Erythroblast (primary cell): Measurements from ENCODE around the gene MAPK8.
A peak's percentile ranks its signal among the peaks of the same experiment; 100 is the strongest.

Experiments
- DNase-seq, 2 experiments: peaks; one replicate each; lab custom pipeline; 2025; lab: John Stamatoyannopoulos, UW
- GATA1 ChIP-seq: IDR thresholded peaks from 2 replicates; pipeline ENCODE4 v1.6.1; 2011; ENCODE audit warnings: low read depth, mild to moderate bottlenecking, control low read depth, low read length, moderate library complexity
- POLR2A ChIP-seq: IDR thresholded peaks from 2 replicates; pipeline ENCODE4 v1.6.1; 2011; ENCODE audit warnings: mild to moderate bottlenecking, low read length

MAPK8 gene

DNA sequence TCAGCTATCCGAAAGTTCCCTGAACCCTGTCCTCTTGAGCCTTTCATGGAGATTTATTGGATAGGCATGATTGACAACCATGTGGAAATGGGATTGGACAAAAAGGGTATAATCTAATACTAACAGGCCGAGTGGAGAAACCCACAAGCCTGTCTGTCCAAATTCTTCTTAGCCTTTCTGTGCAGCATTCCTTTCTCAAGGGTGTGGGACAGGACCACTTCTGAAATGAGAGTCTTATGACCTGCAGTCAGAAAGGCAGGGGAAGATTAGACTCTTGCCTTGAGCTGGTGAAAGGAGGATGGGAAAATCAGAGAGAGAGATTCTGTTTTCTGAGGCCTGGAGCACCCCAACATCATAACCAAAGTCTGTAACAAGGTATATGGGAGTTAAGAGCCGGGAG lies 85.5 kb downstream of the MAPK8 start:
- DNase-seq: no peak

DNA sequence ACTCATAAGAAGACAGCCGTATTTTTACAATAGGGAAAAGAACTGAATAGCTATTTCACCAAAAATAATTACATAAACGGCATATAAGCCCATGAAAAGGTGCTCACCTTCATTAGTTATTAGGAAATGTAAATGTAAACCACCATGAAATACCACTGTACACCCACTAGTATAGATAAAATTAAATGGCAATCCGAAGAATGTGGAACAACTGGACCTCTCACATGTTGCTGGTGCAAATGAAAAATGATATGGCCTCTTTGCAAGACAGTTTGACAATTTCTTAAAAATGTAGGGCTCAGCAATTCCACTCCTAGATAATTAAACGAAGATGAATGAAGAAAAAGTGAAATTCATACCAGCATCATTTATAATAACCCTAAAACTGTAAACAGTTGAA lies 91.8 kb downstream of the MAPK8 start:
- no peak for TF ChIP-seq GATA1
- no peak for TF ChIP-seq POLR2A
- DNase-seq: no peak

More for the DNA sequence above, 85.5 kb downstream of the MAPK8 start:
- TF ChIP-seq GATA1 (no peak), POLR2A (no peak)

DNA sequence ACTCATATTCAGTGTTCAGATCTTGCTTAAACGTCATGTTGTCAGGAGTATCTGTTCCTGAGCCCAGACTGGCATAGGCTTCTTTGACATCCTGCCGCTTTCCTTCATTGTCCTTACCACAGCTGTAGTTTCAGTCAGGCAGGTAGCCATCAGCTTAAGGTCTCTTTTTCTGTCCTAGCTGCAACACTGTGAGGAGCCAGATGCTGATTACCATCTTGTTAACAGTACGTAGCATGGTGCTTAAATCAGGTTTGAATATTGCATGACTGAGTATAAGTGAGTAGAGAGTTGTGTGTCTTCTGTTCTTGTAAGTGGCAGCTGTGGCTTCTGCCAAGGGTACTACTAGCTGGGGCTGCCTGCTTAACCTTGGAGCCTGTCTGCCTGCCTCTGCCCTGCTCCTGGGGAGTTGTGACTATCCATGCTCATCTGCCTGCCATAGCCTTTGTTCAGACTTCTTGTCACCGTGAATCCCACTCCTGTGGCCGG lies 92.6 kb downstream of the MAPK8 start:
- no peak for DNase-seq
- TF ChIP-seq GATA1 (no peak), POLR2A (no peak)

DNA sequence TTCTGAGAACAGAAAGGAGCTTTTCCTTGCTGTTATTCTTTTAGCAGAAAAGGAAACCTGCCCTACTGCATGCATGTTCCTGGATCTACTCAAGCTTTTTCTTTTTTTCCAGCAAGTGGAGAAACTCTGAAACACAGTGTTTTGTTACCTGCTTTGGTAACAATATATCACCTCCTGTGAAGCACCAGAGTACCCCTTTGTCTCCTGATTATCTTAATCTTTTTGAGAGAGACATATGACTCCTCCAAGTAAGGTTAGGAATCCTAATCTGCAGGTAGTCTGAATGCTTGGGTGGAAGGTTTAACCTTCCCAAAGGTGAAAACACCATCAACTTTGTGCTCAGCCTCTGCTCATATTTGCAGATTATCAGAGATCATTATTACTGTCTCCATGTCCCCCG lies 93.1 kb downstream of the MAPK8 start:
- TF ChIP-seq GATA1 (no peak), POLR2A (no peak)
- no peak for DNase-seq

DNA sequence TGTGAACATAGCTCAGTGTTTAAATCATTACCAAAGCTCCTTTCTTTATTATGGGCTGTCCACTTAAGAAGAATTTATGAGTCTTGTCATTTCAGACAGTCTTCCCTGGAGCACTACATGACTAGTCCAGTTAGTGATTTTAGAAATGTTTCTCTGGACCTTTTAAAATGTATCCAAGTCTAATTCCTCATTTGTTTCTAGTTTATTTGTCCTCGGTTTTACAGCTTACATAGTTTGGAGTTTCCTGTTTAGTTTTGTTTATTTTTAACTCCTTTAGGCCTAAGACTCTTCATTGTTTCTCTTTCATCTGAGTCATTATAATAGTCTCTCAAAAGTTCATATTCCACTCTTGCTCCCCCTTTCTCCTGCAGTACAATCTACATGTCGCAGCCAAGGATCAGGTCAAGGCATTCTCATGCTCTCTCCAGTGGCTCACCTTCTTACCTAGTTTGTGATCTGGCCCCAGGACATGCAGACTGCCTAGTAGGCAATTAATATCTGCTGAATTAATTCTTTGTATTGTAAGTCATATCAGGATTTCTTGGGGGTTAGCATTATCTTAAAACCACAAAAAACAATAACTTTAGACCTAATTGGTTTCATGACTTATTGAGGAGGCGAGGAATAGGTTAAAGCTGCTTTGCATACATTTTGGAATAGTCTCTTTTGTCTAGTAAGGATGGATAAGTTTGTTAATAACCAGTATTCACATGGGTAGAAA lies 93.8 kb downstream of the MAPK8 start:
- DNase-seq: no peak
- TF ChIP-seq GATA1: no peak
- no peak for TF ChIP-seq POLR2A

DNA sequence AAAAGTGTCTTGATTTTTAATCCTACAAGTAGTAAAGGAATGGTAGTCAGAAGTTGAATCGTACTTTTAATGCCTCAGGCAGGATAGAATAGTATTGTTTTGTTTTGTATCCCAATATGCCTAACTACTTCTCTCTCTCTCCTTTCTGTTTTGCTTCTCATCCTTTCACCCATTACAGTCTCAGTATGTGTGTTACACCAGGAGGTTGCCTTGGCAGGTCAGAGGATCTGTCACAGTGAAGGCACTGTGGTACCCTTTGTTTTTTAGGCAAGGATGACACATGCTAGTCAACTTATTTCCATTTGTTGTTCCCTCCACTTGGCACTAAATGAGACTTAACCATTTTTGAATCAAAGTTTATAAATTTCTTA lies 94.4 kb downstream of the MAPK8 start:
- DNase-seq: no peak
- TF ChIP-seq POLR2A (no peak), GATA1 (no peak)

DNA sequence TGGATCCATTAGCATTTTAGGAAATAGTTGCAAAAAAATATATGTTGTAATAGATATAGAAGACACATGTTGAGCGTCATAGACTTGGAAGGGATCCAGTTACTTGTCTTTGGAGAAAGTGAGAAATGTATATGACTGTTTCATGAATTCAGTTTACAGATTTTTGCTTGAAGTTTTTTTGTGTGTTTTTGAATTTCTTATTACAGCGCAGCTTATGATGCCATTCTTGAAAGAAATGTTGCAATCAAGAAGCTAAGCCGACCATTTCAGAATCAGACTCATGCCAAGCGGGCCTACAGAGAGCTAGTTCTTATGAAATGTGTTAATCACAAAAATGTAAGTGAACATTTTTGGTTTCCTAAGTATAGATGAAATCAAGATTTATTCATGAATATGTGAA lies 98.2 kb downstream of the MAPK8 start:
- no peak for TF ChIP-seq GATA1
- TF ChIP-seq POLR2A: no peak
- no peak for DNase-seq

DNA sequence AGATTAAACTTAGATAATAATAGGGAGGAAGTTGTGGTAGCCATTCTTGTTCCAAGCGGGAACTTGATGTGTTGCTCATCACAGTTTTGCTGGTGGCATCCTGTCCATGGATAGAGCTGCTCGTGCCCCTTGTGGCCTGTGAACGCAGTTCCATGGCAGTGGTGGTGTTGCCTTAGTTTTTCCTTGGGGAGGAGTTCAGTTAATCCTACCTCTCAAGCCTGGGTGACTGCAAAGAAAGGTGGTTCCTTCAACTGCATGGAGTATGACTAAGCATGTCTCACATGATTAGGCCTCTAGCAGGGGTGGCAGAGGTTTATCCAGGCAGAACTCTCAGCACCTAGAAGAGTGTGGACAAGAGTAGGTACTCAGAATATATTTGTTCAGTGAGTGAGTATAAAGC lies 99.7 kb downstream of the MAPK8 start:
- no peak for TF ChIP-seq POLR2A
- no peak for TF ChIP-seq GATA1
- peak; percentile 21 to 52 for DNase-seq

DNA sequence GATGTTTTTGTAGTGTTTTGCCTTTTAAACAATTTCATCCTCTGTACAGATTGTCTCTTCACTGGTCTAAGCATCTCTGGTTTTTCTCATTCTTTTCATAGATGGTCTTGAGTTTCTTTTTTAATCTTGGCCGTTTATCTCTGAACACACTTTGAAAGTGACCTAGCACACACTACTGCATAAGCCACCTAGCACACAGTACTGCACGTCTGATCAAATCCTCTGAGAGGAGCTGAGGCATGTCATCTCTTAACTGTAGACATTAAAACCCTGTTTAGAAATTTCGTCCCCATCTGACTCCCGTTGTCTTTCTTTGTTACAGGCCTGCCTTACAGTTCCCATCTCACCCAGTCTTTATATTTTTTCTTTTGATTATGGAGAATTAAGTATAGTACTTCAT lies 100.2 kb downstream of the MAPK8 start:
- TF ChIP-seq POLR2A (no peak), GATA1 (no peak)
- no peak for DNase-seq

DNA sequence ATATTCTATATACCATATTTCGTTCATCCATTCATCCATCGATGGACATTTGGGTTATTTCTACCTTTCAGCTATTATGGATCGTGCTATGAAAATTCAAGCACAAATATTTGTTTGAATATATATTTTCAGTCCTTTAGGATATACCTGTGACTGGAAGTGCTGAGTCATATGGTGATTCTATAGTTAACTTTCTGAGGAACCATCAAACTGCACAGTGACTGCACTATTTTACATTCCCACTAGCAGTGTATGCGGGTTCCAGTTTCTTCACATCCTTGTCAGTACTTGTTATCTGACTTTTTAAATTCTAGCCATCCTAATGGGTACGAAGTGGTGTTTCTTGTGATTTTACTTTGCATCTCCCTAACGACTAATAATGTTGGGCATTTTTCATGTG lies 104.0 kb downstream of the MAPK8 start:
- TF ChIP-seq POLR2A (no peak), GATA1 (no peak)

DNA sequence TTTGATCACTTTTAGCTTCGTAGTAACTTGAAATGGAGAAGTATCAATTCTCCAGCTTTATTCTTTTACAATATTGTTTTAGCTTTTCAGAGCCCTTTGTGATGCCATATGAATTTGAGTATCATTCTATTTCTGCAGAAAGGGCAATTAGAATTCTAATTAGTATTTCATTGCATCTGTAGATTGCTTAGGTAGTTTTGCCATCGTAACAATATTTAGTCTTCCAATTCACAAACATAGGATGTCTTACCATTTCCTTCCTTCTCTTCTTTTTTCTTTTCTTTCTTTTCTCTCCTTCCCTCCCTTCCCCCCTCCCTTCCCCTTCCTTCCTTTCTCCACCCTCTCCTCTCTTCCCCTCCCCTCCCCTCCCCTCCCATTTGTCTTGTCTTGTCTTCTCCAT lies 105.0 kb downstream of the MAPK8 start:
- DNase-seq: no peak
- no peak for TF ChIP-seq POLR2A
- no peak for TF ChIP-seq GATA1

More for the DNA sequence above, 104.0 kb downstream of the MAPK8 start:
- DNase-seq: no peak

DNA sequence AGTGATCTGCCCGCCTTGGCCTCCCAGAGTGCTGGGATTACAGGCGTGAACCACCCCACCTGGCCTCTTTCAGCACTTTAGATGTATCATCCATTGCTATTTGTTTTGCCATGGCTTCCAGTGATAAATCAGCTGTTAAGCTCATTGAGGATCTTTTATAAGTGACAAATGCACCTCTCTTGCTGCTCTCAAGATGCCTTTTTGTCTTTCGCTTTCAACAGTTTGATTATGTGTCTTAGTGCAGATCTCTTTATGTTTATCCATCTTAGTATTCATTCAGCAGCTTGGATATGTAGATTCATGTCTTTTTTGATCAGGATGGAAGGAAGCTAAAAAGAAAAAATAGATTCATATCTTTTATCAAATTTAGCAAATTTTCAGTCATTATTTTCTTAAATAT lies 105.6 kb downstream of the MAPK8 start:
- peak; percentile 9 to 10 for DNase-seq

DNA sequence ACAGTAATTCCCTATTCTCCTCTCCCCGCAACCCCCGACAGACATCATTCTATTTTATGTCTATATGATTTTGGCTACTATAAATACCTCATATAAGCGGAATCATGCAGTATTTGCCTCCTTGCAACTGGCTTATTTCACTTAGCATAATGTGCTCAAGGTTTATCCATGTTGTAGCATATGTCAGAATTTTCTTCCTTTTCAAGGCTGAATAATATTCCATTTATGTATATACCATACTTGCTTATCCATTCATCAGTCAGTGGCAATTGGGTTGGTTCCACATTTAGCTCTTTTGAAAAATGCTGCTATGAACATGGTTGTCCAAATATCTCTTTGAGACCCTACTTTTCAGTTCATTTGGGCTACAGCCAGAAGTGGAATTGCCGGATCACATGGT lies 106.5 kb downstream of the MAPK8 start:
- no peak for TF ChIP-seq GATA1
- no peak for TF ChIP-seq POLR2A
- DNase-seq: no peak

More for the DNA sequence above, 105.6 kb downstream of the MAPK8 start:
- TF ChIP-seq POLR2A (no peak), GATA1 (no peak)

DNA sequence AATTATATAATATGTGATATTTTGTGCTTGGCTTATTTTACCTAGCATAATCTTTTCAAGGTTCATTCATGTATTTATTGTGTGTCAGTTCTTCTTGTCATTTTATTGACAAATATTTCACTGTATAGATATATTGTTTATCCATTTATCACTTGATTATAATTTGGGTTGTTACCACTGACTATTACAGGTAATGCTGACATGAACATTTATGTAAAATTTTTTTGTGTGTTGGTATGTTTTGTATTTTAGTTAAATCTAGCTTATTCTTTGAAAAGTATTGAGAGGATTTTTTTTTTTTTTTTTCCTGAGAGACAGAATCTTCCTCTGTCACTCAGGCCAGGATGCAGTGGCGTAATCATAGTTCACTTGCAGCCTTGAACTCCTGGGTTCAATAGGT lies 107.7 kb downstream of the MAPK8 start:
- TF ChIP-seq GATA1 (no peak), POLR2A (no peak)

DNA sequence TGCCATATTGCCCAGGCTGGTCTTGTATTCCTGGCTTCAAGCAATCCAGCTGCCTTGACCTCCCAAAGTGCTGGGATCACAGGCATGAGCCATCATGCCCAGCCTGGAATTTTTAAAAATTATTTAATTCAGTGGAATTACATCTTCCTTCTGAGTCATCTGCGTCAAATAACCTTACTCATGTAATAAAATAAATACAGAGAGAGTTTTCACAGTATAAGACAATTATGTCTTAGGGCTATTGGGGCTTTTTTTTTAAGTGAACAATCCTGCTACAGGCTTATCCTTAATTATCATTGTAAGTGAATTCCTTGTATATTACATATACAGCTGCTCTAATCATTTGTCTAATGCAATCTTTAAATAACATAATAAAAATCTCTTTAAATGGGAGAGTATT lies 108.3 kb downstream of the MAPK8 start:
- no peak for DNase-seq

More for the DNA sequence above, 107.7 kb downstream of the MAPK8 start:
- no peak for DNase-seq

More for the DNA sequence above, 108.3 kb downstream of the MAPK8 start:
- TF ChIP-seq POLR2A (no peak), GATA1 (no peak)
